HG03196 (cell line): Measurements from ENCODE around the gene SRP54.
"Not testable (repeated sequence)": the region's sequence is repeated elsewhere in the genome, so short reads cannot be mapped to it uniquely, and the experiment has no call there.

Source experiments
- ATAC-seq: cut with Tn5 transposase; IDR thresholded peaks from one replicate; pipeline ENCODE4 v1.9.1; 2021; ENCODE audit not compliant: unreplicated experiment

SRP54 gene

DNA sequence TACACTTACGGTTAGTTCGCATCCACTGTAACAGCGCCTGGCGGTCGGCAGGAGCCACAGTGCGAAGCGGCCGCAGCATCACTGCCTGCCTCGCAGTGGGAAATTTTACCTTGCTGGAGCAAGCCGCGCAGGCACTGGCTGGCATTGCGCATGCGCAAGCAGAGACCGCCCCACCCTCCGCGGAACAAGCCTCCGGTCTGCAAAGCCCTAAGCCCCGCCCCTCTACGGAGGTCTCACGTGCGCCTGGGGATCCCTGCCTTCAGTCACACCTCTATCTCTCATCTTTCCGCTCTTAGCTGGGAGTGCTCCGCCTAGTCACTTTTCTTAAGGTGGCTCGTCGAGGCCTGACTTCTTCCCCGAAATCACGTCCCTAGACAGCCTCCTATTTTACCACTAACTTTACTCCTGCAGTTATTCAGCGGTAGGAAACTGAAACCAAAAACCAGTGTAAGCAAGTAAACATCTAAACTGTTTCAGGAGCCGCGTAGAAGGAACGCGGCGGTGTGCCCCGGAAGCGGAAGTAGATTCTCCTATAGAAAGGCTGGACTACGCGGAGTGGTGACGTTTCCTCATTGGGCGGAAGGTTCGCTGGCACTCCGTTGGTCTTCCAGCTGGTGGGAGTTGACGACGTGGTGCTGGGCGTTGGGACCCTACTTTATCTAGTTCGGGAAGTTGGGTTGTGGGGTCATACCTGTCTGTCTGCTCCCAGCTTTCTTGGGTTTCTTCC lies at the start of gene SRP54:
Gene SRP54, plus strand, starts transcription at position 572 of the 727 bp plus-strand sequence. CDS start 13,718 bp downstream, outside the sequence.
- ATAC-seq: peak; percentile 78

DNA sequence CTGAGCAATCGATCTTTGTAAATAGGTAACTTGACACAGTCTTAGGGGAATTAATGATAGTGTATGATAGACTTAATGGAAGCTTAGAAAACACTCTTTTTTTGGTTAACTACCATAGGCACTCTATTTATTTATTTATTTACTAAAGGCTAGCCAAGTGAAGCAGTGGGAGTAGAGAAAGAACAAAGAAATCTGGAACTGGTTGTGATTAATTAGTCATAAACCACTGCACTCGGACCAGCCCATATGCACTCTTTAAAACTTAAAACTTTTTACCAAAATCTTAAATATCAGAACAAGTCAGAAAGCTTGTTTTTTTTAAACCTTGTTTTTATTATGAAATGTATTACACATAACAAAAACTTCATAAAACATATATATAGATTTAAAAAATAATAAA lies 49.5 kb upstream of the SRP54 start:
- no peak for ATAC-seq

- ATAC-seq: no peak
These were observed 47.3 kb upstream of the SRP54 start for GRCh38 chr14:34935488-34935887.

- no peak for ATAC-seq
These were observed 45.4 kb upstream of the SRP54 start for GRCh38 chr14:34937442-34937841.

DNA sequence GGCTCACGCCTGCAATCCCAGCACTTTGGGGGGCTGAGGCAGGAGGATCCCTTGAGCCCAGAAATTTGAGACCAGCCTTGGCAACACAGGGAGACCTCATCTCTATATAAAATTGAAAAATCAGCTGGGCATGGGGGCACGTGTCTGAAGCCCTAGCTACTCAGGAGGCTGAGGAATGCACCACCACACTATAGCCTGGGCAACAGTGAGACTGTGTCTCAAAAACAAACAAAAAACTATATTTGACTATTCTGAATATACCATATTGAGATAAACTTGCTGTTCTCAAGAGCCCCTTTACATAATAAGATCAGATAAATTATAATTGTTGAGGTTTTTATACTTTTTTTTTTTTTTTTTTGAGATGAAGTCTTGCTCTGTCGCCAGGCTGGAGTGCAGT lies 44.9 kb upstream of the SRP54 start:
- no peak for ATAC-seq

GRCh38 chr14:34943506-34943905 lies 39.3 kb upstream of the SRP54 start:
- no peak for ATAC-seq

- ATAC-seq: no peak
These were observed 38.0 kb upstream of the SRP54 start for GRCh38 chr14:34944744-34945143.

GRCh38 chr14:34946699-34947098 lies 36.1 kb upstream of the SRP54 start:
- no peak for ATAC-seq

GRCh38 chr14:34951286-34951685 lies 31.5 kb upstream of the SRP54 start:
- ATAC-seq: no peak

DNA sequence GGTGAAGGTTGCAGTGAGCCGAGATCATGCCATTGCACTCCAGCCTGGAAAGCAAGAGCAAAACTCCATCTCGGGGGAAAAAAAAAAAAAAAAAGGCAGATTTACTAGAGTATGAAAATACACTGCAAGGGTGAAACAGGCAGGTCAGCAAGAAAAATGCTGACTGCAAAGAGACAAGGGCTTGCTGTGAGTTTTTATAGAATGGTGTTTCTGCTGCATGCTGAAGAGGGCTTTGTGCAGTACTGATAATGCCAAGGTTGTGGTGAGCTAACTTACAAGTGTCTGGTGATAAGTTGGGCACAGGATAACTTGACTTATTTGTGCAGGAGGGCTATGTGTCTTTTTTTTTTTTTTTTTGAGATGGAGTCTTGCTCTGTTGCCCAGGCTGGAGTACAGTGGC lies 25.9 kb upstream of the SRP54 start:
- no peak for ATAC-seq

GRCh38 chr14:34957771-34958286 lies 25.0 kb upstream of the SRP54 start:
- no peak for ATAC-seq

DNA sequence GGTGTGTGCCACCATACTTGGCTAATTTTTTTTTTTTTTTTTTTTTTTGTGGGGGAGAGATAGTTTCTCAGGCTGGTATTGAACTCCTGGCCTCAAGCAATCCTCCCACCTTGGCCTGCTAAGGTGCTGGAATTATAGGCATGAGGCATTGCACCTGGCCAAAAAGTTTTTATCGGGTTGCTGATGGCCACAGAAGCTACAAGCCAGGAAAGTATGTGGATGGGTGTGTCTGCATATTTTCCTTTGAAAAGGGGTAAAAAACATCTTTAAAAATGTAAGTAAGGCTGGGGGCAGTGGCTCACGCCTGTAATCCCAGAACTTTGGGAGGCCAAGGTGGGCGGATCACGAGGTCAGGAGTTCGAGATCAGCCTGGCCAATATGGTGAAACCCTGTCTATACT lies 20.7 kb upstream of the SRP54 start:
- ATAC-seq: not testable (repeated sequence)

DNA sequence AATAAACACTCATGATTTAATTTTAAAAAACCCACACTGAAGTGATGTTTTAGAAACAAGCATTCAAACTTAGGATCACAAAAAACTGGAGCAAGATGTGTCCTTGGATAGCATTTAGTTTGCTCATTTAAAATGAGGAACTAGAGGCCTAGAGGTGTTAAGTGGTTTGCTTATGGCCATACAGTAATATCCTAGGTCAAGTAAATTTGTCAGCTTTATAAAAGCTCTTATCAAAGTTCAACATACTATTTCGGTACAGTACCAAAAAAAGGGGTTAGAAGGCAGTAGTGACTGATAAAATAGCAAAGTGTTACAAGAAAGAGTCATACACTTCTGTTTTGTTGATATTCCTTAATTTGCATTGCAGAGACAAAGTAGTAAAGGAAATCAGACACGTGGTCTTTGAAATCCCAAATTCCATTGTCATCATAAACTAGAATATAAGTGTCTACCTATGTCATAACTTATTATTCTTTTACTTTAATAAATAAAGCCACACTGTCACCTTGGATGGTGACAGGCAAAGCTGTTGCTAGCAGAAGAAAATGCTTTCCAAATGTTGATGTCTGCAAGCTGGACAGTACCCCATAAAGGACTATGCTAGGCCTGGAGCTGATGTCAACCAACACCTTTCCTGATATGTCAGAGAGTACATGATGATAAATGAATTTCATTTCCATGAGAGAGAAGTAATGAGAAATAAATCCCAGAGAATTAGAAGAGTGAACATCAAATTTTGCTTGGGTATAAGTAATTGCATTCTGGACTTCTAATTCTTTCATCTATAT lies 17.6 kb upstream of the SRP54 start:
- ATAC-seq: no peak

- no peak for ATAC-seq
These were observed 16.9 kb upstream of the SRP54 start for GRCh38 chr14:34965912-34966311.

DNA sequence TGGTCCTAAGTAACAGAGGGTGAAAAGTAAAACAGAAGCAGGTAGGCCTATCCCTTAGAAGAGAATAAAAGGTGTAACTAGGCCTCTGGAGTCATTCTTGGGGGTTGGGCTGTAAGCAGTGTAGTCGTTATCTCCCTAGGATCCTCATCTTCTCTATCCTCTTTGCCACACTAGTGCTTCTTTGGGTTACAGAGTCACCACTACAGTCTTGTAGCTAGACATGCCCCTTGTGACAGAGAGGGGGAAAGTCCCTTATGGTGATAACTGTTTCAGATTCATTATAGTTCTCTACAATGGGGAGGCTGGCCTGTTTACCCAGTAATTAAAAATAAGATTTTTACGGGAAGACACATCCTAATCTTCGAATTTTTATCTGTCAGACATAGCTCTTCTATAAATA lies 16.4 kb upstream of the SRP54 start:
- peak; percentile 71 for ATAC-seq

GRCh38 chr14:34970665-34971064 lies 12.1 kb upstream of the SRP54 start:
- no peak for ATAC-seq

GRCh38 chr14:34971381-34971780 lies 11.4 kb upstream of the SRP54 start:
- no peak for ATAC-seq

GRCh38 chr14:34971801-34972200 lies 11.0 kb upstream of the SRP54 start:
- no peak for ATAC-seq

DNA sequence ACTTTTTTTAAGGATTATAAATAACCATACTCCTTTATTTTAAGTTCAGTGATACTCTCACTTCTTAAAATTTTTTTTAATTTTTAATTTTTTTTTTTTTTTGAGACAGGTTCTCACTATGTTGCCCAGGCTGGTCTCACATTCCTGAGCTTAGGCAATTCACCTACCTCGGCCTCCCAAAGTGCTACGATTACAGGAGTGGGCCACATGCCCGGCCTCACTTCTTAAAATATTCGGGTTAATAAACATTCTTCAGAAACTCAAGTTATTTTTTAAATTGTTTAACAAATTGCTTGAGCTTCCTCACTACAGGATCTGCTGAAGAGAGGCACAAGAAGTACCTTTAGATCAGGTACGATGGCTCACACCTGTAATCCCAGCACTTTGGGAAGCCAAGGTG lies 4.3 kb upstream of the SRP54 start:
- no peak for ATAC-seq

DNA sequence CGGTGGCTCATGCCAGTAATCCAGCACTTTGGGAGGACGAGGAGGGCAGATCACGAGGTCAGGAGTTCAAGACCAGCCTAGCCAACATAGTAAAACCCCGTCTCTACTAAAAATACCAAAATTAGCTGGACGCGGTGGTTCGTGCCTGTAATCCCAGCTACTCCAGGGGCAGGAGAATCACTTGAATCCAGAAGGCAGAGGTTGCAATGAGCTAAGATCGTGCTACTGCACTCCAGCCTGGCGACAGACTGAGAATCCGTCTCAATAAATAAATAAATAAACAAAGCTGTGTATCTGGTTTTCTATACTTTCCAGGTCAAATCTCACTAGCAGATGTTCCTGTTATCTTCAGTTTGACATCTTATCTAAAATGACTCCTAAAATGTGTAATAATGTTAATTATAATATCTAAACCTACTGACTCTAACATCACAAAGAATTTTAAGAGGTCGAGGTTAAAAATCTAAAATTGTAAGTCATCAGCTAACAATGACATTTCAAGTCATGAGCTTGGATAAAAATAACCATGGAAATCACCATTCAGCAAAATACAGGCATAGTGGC lies 2.4 kb upstream of the SRP54 start:
- no peak for ATAC-seq

- peak; percentile 18 for ATAC-seq
These were observed 910 bp upstream of the SRP54 start for GRCh38 chr14:34981743-34982420.
